Activated CD4-positive, alpha-beta T cell treated with anti-CD3 and anti-CD28 coated beads, Interleukin-2, amount 10 ng/mL, durations not matched to agents 24 days and 14 days (primary cell): ENCODE data around the gene APPL2. TPM values are rescaled to one million over a fixed set of nuclear protein-coding genes. Genes with fewer than 3 reads are reported as not detected.

Source experiments
- DNase-seq: peaks from one replicate; pipeline ENCODE4 v3.0.0; 2022
- H3K27ac Mint-ChIP-seq: one replicate; pipeline ENCODE4 v1.8.0; 2022; ENCODE audit warnings: mild to moderate bottlenecking, mixed read lengths
- H3K27me3 Mint-ChIP-seq: one replicate; pipeline ENCODE4 v1.8.0; 2022; ENCODE audit warnings: mixed read lengths
- H3K36me3 Mint-ChIP-seq: one replicate; pipeline ENCODE4 v1.8.0; 2022; ENCODE audit warnings: low read depth, mild to moderate bottlenecking, mixed read lengths
- H3K4me1 Mint-ChIP-seq: one replicate; pipeline ENCODE4 v1.8.0; 2021; ENCODE audit warnings: mixed read lengths
- H3K4me3 Mint-ChIP-seq: one replicate; pipeline ENCODE4 v1.8.0; 2022; ENCODE audit warnings: mild to moderate bottlenecking, moderate library complexity, mixed read lengths
- H3K9me3 Mint-ChIP-seq: one replicate; pipeline ENCODE4 v1.8.0; 2021; ENCODE audit warnings: mixed read lengths
- intact Hi-C: fragments of 100-400 bp; cut with micrococcal nuclease; formaldehyde crosslinking; loops from one replicate; pipeline ENCODE4 v1.15.1; 2023
- total RNA-seq: library from RNA; stranded (reverse); gene quantifications from 2 replicates; pipeline ENCODE4 v1.2.3, GENCODE V29; 2022

Gene APPL2
- total RNA-seq, 1 donor from 2014 or later = 20.5 TPM

DNA sequence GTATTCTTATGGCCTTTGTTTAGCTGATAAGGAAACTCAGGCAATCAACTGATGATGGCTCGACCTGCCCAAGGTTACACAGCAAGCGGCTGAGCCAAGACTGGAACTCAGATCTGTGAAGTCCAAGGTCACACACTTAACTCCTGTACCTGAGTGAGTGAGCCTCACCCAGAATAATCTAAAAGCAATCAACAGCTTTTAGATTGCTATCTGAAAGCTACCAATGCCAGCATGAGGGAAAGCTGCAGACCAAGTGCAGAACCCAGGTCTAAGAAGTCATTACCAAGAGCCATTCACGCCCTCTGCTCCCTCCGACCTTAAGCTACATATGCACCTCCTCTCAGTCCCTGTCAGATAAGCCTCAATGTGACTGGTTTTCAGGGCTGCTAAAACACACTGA lies 12.1 kb downstream of the APPL2 start:
- Mint-ChIP-seq H3K27me3 (no peaks in the 10 kb centered on the region), H3K27ac (no peak overlapping the region), H3K36me3 (peaks cover 42% of the 10 kb centered on the region), H3K9me3 (no peaks in the 10 kb centered on the region), H3K4me1 (peaks cover 39% of the 10 kb centered on the region), H3K4me3 (no peak overlapping the region)
- no peak for DNase-seq
- intact Hi-C loops = no loop called here

DNA sequence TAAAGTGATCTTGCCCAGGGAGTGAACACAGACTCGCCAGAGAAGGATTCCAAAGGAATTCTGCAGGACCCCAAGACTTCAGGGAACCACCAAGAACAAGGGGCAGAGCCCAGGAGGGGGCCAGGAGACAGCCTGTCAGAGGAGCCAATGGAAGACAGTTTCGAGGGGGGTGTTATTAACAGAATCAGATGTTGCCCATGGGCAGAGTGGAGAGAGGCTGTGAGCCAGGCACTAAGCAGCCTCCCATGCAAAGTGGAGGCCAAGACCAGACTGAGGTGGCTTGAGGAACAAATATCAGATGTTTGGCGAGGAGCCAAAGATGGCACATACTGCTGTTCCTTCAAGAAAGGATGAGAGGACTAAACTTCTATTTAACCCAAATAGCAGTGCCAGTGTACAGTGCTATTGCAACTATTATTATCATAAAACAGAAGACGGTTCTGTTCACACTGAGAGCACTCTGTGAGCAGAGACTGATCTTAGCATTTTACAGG lies 12.6 kb downstream of the APPL2 start:
- H3K27ac Mint-ChIP-seq = no peak overlapping the region
- DNase-seq = no peak
- peaks cover 34% of the 10 kb centered on the region for H3K4me1 Mint-ChIP-seq
- intact Hi-C loops = no loop called here
- H3K27me3 Mint-ChIP-seq = no peaks in the 10 kb centered on the region
- H3K36me3 Mint-ChIP-seq = peaks cover 37% of the 10 kb centered on the region
- H3K9me3 Mint-ChIP-seq = no peaks in the 10 kb centered on the region
- no peak overlapping the region for H3K4me3 Mint-ChIP-seq

- Mint-ChIP-seq H3K27me3 (no peaks in the 10 kb centered on the region), H3K36me3 (peaks cover 36% of the 10 kb centered on the region), H3K4me3 (no peak overlapping the region), H3K27ac (no peak overlapping the region), H3K4me1 (peaks cover 31% of the 10 kb centered on the region), H3K9me3 (no peaks in the 10 kb centered on the region)
- intact Hi-C loops = no loop called here
- DNase-seq = no peak
Observed at GRCh38 chr12:105222726-105223351, 13.1 kb downstream of the APPL2 start.

- DNase-seq = no peak
- Mint-ChIP-seq H3K27me3 (no peaks in the 10 kb centered on the region), H3K27ac (no peak overlapping the region), H3K36me3 (peaks cover 31% of the 10 kb centered on the region), H3K4me1 (peaks cover 25% of the 10 kb centered on the region), H3K4me3 (no peak overlapping the region), H3K9me3 (no peaks in the 10 kb centered on the region)
- intact Hi-C loops = no loop called here
Observed at GRCh38 chr12:105222284-105222655, 13.7 kb downstream of the APPL2 start.

DNA sequence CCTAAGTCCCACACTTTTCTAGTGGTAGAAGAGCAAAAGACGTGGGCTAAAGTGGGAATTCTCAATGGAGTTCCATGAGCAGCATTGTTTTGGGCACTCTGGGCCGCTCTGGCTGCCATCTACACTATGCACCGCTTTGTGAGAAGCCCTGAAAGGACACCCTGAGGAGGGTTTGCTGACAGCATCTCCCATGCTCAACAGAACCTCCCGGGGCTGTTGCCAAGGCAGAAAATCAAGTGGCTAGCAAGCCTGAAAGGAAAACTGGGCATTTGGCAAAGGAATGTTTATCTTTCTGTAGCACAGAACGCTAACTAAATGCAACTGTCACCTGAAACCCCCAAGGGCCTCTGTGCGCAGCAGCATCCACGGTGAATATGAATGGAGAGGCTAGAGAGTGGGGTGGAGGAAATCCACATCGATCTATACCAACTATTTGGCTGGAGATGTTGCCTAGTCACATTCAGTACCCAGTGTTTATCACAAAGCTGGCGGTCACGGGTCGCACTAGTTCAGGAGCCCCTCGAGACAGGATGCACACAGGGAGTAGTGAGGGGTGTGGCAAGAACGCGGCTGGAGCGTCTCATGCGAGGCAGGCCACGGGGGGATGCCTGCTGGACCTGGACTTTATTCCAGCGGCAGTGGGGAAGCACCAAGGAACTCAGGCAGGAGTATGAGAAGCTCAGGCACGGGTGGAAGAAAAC lies 14.2 kb downstream of the APPL2 start:
- Mint-ChIP-seq H3K9me3 (no peaks in the 10 kb centered on the region), H3K27ac (no peak overlapping the region), H3K4me3 (no peak overlapping the region), H3K4me1 (peaks cover 24% of the 10 kb centered on the region), H3K36me3 (peaks cover 33% of the 10 kb centered on the region), H3K27me3 (no peaks in the 10 kb centered on the region)
- intact Hi-C loops = no loop called here
- DNase-seq = no peak

DNA sequence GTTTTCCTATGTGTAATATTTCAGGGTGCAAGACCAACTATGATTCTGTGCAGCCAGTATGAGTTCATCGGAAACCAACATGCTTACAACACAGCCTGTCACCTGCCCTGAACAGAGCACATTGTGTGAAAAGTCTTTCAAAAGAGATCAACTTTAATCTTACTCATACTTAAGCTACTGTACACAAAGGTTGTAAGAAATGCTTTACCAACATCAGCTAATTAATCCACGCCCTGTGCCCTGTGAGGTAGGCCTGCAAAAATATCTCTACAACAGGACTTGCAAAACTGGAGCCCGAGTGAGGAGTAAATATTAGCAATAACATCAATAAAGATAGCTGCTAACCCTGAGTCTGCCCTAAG lies 15.1 kb downstream of the APPL2 start:
- no peaks in the 10 kb centered on the region for H3K27me3 Mint-ChIP-seq
- DNase-seq = no peak
- H3K27ac Mint-ChIP-seq = no peak overlapping the region
- H3K36me3 Mint-ChIP-seq = peaks cover 38% of the 10 kb centered on the region
- peaks cover 19% of the 10 kb centered on the region for H3K4me1 Mint-ChIP-seq
- intact Hi-C loops = no loop called here
- H3K9me3 Mint-ChIP-seq = no peaks in the 10 kb centered on the region
- H3K4me3 Mint-ChIP-seq = no peak overlapping the region

- intact Hi-C loops = no loop called here
- Mint-ChIP-seq H3K27me3 (no peaks in the 10 kb centered on the region), H3K4me3 (no peak overlapping the region), H3K36me3 (peaks cover 36% of the 10 kb centered on the region), H3K4me1 (peaks cover 13% of the 10 kb centered on the region), H3K9me3 (no peaks in the 10 kb centered on the region), H3K27ac (no peak overlapping the region)
- DNase-seq = no peak
Observed at GRCh38 chr12:105220150-105220928, 15.6 kb downstream of the APPL2 start.

DNA sequence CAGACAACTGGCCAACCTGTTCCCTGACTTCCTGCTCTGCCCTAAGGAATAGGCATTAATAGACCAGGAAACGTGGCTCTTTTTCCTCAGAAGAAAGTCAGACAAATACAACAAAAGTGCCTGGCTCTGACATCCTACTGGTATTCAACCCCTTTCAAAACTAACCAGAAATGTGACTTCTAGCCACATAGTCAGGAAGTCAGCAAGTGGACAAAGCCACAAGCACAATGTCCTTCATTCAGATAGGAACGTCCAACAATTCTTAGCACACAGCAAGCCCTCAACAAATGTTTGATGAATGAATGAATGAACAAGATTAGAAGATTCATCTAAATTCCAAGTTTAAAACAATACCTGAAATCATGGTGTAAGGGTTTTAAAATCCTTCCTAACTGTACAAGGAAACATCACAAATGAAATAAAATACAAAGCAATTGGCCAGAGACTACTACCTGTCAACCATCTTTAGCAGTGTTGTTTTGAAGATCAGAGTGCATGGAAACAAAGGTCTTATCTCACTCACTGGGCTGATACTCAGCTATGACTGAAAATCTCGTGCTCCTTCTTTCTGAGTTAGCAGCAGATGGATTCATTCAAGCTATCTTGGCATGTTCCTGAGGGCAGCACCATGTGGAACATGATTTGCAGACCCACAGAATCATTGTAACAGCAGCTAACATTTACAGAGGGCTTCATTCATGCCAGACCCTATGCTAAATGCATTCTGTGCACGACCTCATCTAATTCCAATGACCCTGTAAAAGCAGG lies 16.5 kb downstream of the APPL2 start:
- H3K4me3 Mint-ChIP-seq = no peak overlapping the region
- H3K9me3 Mint-ChIP-seq = no peaks in the 10 kb centered on the region
- H3K27ac Mint-ChIP-seq = no peak overlapping the region
- H3K4me1 Mint-ChIP-seq = peaks cover 5% of the 10 kb centered on the region
- DNase-seq = no peak
- peaks cover 34% of the 10 kb centered on the region for H3K36me3 Mint-ChIP-seq
- no peaks in the 10 kb centered on the region for H3K27me3 Mint-ChIP-seq
- intact Hi-C loops = no loop called here

- H3K9me3 Mint-ChIP-seq = no peaks in the 10 kb centered on the region
- peaks cover 40% of the 10 kb centered on the region for H3K36me3 Mint-ChIP-seq
- intact Hi-C loops = no loop called here
- H3K4me1 Mint-ChIP-seq = peaks cover 5% of the 10 kb centered on the region
- no peaks in the 10 kb centered on the region for H3K27me3 Mint-ChIP-seq
- no peak overlapping the region for H3K4me3 Mint-ChIP-seq
- DNase-seq = no peak
- no peak overlapping the region for H3K27ac Mint-ChIP-seq
Observed at GRCh38 chr12:105218434-105218833, 17.5 kb downstream of the APPL2 start.

DNA sequence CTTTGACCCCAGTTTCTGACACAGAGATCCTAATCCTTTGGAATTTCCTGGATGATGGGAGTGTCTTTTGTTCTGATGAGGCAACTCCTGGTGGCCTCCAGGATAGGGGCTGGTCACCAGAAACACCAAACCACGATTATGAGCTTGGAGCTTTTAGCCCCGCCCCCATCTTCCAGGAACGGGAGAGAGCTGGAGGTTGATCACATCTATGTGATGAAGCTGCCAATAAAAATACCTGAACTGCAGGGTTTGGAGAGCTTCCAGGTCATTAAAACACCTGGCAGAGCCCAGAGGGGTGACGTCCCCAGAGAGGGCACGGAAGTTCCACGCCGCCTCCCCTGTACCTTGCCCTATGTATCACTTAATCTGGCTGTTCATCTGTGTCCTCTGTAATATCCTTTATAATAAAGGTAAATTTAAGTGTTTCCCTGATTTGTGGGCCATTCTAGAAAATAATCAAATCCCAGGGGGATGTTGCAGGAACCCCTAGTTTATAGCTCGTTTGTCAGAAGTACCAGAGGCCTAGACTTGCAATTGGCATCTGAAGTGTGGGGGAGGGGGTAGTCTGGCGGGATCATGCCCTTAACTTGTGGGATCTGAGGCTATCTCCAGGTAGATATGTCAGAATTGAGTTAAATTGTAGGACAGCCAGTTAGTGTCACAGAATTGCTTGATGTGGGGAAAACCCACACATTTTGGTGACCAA lies 21.2 kb downstream of the APPL2 start:
- Mint-ChIP-seq H3K27me3 (no peaks in the 10 kb centered on the region), H3K27ac (no peak overlapping the region), H3K9me3 (no peaks in the 10 kb centered on the region), H3K36me3 (peaks cover 32% of the 10 kb centered on the region), H3K4me3 (no peak overlapping the region), H3K4me1 (peaks cover 3% of the 10 kb centered on the region)
- intact Hi-C loops = no loop called here
- DNase-seq = no peak

GRCh38 chr12:105214148-105214547 lies 21.8 kb downstream of the APPL2 start:
- Mint-ChIP-seq H3K9me3 (no peaks in the 10 kb centered on the region), H3K27ac (no peak overlapping the region), H3K36me3 (peaks cover 28% of the 10 kb centered on the region), H3K27me3 (no peaks in the 10 kb centered on the region), H3K4me1 (no peaks in the 10 kb centered on the region), H3K4me3 (no peak overlapping the region)
- no peak for DNase-seq
- intact Hi-C loops = no loop called here

DNA sequence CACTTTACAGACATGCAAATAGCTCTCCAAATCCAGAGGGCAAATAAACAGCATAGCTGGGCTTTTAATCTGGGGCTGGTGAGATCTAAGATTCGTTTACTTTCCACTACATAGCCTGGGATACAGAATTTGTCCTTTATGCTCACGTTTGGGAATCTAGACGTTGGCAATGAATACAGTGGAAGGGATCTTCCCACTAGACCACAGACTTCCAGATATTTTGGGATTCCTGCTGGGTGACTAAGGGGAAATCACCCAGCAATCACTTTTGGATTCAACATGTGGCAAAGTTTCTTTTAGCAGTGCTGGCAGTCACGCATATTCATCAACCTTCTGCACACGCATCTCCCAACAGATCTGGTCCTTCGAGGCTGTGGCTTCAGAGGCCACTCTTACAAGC lies 23.5 kb downstream of the APPL2 start:
- DNase-seq = no peak
- no peaks in the 10 kb centered on the region for H3K27me3 Mint-ChIP-seq
- peaks cover 29% of the 10 kb centered on the region for H3K36me3 Mint-ChIP-seq
- intact Hi-C loops = no loop called here
- no peak overlapping the region for H3K27ac Mint-ChIP-seq
- no peak overlapping the region for H3K4me3 Mint-ChIP-seq
- H3K9me3 Mint-ChIP-seq = no peaks in the 10 kb centered on the region
- H3K4me1 Mint-ChIP-seq = no peaks in the 10 kb centered on the region

- intact Hi-C loops = no loop called here
- H3K4me3 Mint-ChIP-seq = no peak overlapping the region
- no peaks in the 10 kb centered on the region for H3K27me3 Mint-ChIP-seq
Observed at GRCh38 chr12:105209091-105209490, 26.9 kb downstream of the APPL2 start.

More at GRCh38 chr12:105209091-105209490, 26.9 kb downstream of the APPL2 start:
- H3K4me1 Mint-ChIP-seq = peaks cover 14% of the 10 kb centered on the region
- peaks cover 37% of the 10 kb centered on the region for H3K36me3 Mint-ChIP-seq
- no peak for DNase-seq
- no peak overlapping the region for H3K27ac Mint-ChIP-seq
- no peaks in the 10 kb centered on the region for H3K9me3 Mint-ChIP-seq
